GM23248 (cell line): Measurements from ENCODE around the gene RETREG1. TPM values are rescaled to one million over a fixed set of nuclear protein-coding genes. Genes with fewer than 3 reads are reported as not detected.
"Not testable (repeated sequence)": the region's sequence is repeated elsewhere in the genome, so short reads cannot be mapped to it uniquely, and the experiment has no call there.

Source experiments
- DNase-seq: peaks from one replicate; pipeline ENCODE4 v3.0.0-alpha.2; 2015
- H2AFZ ChIP-seq: fragments of 200-600 bp; sonication (generic); 2 replicates; pipeline ENCODE4 v1.6.1; 2016; ENCODE audit warnings: antibody characterized with exemption
- H3F3A ChIP-seq: fragments of 200-600 bp; sonication (generic); 2 replicates; pipeline ENCODE4 v1.6.1; 2016; ENCODE audit warnings: mild to moderate bottlenecking, antibody characterized with exemption, mixed run types; ENCODE audit not compliant: insufficient read depth
- H3K27ac ChIP-seq: fragments of 200-600 bp; sonication (generic); 2 replicates; pipeline ENCODE4 v1.5.1; 2016; ENCODE audit warnings: mild to moderate bottlenecking
- H3K27me3 ChIP-seq: fragments of 200-600 bp; sonication (generic); replicated peaks from 2 replicates; pipeline ENCODE4 v1.6.1; 2016; ENCODE audit warnings: mild to moderate bottlenecking; ENCODE audit not compliant: insufficient read depth
- H3K36me3 ChIP-seq: fragments of 200-600 bp; sonication (generic); 2 replicates; pipeline ENCODE4 v1.6.1; 2016; ENCODE audit warnings: low read depth, mild to moderate bottlenecking
- H3K4me1 ChIP-seq: fragments of 200-600 bp; sonication (generic); 2 replicates; pipeline ENCODE4 v1.6.1; 2016; ENCODE audit warnings: mild to moderate bottlenecking; ENCODE audit not compliant: insufficient read depth
- H3K4me2 ChIP-seq: fragments of 200-600 bp; sonication (generic); one replicate; pipeline ENCODE4 v1.6.1; 2016; ENCODE audit warnings: mild to moderate bottlenecking; ENCODE audit not compliant: unreplicated experiment
- H3K4me3 ChIP-seq: fragments of 200-600 bp; sonication (generic); 2 replicates; pipeline ENCODE4 v1.5.1; 2016; ENCODE audit warnings: mild to moderate bottlenecking
- H3K79me2 ChIP-seq: fragments of 200-600 bp; sonication (generic); 2 replicates; pipeline ENCODE4 v1.6.1; 2016; ENCODE audit warnings: mild to moderate bottlenecking; ENCODE audit not compliant: insufficient read depth
- H3K9ac ChIP-seq: fragments of 200-600 bp; sonication (generic); 2 replicates; pipeline ENCODE4 v1.6.1; 2016; ENCODE audit warnings: mild to moderate bottlenecking
- H3K9me2 ChIP-seq: fragments of 200-600 bp; sonication (generic); 2 replicates; pipeline ENCODE4 v1.6.1; 2016; ENCODE audit warnings: mixed run types, mild to moderate bottlenecking, moderate library complexity; ENCODE audit not compliant: insufficient read depth
- H3K9me3 ChIP-seq: fragments of 200-600 bp; sonication (generic); one replicate; pipeline ENCODE4 v1.6.1; 2017; ENCODE audit warnings: low read depth
- H4K20me1 ChIP-seq: fragments of 200-600 bp; sonication (generic); 2 replicates; pipeline ENCODE4 v1.6.0; 2016; ENCODE audit not compliant: insufficient read depth
- EZH2 ChIP-seq: fragments of 200-600 bp; sonication (generic); IDR thresholded peaks from 2 replicates; pipeline ENCODE4 v1.6.1; 2018; ENCODE audit warnings: antibody characterized with exemption, mild to moderate bottlenecking; ENCODE audit not compliant: insufficient read depth, poor library complexity, severe bottlenecking
- EZH2phosphoT487 ChIP-seq: fragments of 200-600 bp; sonication (generic); IDR thresholded peaks from 2 replicates; pipeline ENCODE4 v1.6.1; 2018; ENCODE audit warnings: antibody characterized with exemption, moderate library complexity, mild to moderate bottlenecking, low read depth; ENCODE audit not compliant: insufficient read depth
- WGBS, 2 experiments: methylation state at CpG; one replicate each; pipeline ENCODE4 v1.1.6; 2015 to 2017; ENCODE audit warnings: low lambda C conversion rate in 2 of 2, low coverage in 1 of 2; ENCODE audit errors: missing lambda C conversion rate in 2 of 2; 5-methylcytosine and 5-hydroxymethylcytosine counted together
- in situ Hi-C: fragments of 300-500 bp; cut with MboI; formaldehyde crosslinking; loops from 2 replicates; pipeline ENCODE4 v1.15.0; 2020
- polyA plus RNA-seq: library from polyadenylated mRNA; unstranded; fragments of >200 nt; fragmentation: Nextera tagmentation; extraction: Ambion mirVana; gene quantifications from 2 replicates; pipeline ENCODE4 v1.2.1, GENCODE V29; 2016
- total RNA-seq: library from RNA; depleted of rRNA; stranded (reverse); fragments of >200 nt; shearing (Covaris generic); gene quantifications from 2 replicates; pipeline ENCODE4 v1.2.3, GENCODE V29; 2014

The RETREG1 gene
- total and polyA plus RNA-seq, 2 experiments from 2014 or later = 0.22 to 1.1 TPM

DNA sequence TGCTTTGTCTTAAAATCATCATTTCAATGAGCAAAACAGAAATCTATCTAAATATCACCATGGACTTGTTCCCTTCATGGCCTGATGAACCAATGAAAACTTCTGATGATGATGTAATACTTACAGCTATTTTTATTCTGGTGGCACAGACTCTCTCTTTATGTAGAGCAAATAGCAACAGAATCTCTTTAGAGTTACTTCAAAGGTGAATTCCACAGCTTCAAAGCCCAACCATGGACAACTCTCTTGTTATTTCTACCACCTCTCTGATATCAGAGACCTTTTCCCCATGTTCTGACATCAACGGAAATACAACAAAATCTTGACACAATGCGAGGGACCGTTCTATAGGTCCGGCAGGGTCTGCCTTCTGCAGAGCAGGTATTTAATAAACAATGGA, 70.1 kb downstream of the RETREG1 start:
- no peak overlapping the region for H3K27ac ChIP-seq
- no peaks in the 10 kb centered on the region for H3K9me3 ChIP-seq
- H2AFZ ChIP-seq = no peak overlapping the region
- no peaks in the 10 kb centered on the region for H4K20me1 ChIP-seq
- no peak overlapping the region for H3K9ac ChIP-seq
- no peaks in the 10 kb centered on the region for H3K36me3 ChIP-seq
- TF ChIP-seq EZH2phosphoT487 (no peak), EZH2 (no peak)
- no peak overlapping the region for H3K4me3 ChIP-seq
- DNase-seq = no peak
- H3K9me2 ChIP-seq = no peaks in the 10 kb centered on the region
- peaks cover 30% of the 10 kb centered on the region for H3K4me1 ChIP-seq
- no peaks in the 10 kb centered on the region for H3K79me2 ChIP-seq
- peaks cover 14% of the 10 kb centered on the region for H3F3A ChIP-seq
- 88 to 89% methylated on average over 4 of the region's 4 CpGs for WGBS, 2 experiments
- no peaks in the 10 kb centered on the region for H3K27me3 ChIP-seq
- no peak overlapping the region for H3K4me2 ChIP-seq
- in situ Hi-C loops = no loop called here

DNA sequence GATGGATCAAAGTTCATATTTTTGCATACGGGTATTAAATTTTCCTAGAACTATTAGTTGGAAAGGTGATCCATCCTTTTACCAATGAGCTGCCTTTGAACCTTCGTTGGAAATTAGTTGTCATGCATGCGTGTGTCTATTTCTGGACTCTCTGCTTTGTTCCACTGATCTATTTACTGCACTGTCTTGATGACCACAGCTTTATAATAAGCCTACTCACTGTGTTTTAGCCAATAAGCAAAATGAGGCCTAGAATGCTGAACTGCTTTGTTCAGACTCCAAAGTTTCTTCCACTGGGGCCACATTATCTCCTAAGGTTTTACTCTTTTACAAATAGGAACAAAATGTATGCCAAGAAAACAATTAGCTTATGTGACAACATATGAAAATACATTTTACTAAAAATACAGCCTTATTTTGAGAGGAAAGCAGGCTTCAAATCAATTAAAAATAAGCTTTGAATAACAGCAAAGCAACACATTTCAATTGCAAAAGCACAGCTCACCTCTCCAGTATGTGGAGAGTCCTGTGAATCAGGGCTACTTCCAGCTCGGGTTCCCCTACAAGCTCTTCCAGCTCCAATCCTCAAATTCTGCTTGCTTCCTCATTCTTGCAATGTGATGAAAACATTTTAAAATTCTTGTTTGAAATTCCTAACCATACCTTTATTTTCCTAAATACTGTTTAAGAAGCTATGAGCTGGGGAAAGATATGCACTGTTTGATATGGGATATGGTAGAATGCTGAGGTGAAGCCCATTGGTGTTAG, 72.0 kb downstream of the RETREG1 start:
- H3K9me2 ChIP-seq = no peaks in the 10 kb centered on the region
- H3K27me3 ChIP-seq = no peaks in the 10 kb centered on the region
- TF ChIP-seq EZH2 (no peak), EZH2phosphoT487 (no peak)
- no peak overlapping the region for H2AFZ ChIP-seq
- DNase-seq = peak; percentile 64
- H3K27ac ChIP-seq = peak overlapping the region; percentile 35
- in situ Hi-C loops = no loop called here
- peaks cover 34% of the 10 kb centered on the region for H3K4me1 ChIP-seq
- H4K20me1 ChIP-seq = no peaks in the 10 kb centered on the region
- 78% methylated on average over 4 of the region's 4 CpGs for WGBS, 2 experiments
- no peaks in the 10 kb centered on the region for H3K9me3 ChIP-seq
- H3F3A ChIP-seq = peaks cover 27% of the 10 kb centered on the region
- H3K4me2 ChIP-seq = peak overlapping the region; percentile 7
- H3K4me3 ChIP-seq = no peak overlapping the region
- H3K9ac ChIP-seq = no peak overlapping the region
- no peaks in the 10 kb centered on the region for H3K36me3 ChIP-seq
- no peaks in the 10 kb centered on the region for H3K79me2 ChIP-seq

DNA sequence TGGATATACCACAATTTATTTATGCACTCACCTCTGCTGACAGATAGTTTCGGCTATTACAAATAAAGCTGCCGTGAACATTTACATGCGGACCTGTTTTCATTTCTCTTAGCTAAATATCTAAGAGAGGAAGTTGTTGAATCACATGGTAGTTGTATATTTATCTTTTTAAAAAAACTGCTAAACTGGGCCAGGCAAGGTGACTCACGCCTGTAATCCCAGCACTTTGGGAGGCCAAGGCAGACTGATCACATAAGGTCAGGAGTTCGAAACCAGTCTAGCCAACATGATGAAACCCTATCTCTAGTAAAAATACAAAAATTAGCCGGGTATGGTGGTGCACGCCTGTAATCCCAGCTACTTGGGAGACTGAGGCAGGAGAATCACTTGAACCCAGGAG, 73.6 kb downstream of the RETREG1 start:
- H3K36me3 ChIP-seq, H3K9me3 ChIP-seq, H3K27me3 ChIP-seq, in situ Hi-C loops, H3K4me2 ChIP-seq, H3K79me2 ChIP-seq, H3K4me3 ChIP-seq, H4K20me1 ChIP-seq, H3K9ac ChIP-seq, H3K27ac ChIP-seq, H2AFZ ChIP-seq, H3K9me2 ChIP-seq: not testable (repeated sequence)
- peaks cover 31% of the 10 kb centered on the region for H3K4me1 ChIP-seq
- DNase-seq = peak; percentile 33
- peaks cover 19% of the 10 kb centered on the region for H3F3A ChIP-seq
- WGBS, 2 experiments = 87 to 92% methylated on average over 7 of the region's 7 CpGs

DNA sequence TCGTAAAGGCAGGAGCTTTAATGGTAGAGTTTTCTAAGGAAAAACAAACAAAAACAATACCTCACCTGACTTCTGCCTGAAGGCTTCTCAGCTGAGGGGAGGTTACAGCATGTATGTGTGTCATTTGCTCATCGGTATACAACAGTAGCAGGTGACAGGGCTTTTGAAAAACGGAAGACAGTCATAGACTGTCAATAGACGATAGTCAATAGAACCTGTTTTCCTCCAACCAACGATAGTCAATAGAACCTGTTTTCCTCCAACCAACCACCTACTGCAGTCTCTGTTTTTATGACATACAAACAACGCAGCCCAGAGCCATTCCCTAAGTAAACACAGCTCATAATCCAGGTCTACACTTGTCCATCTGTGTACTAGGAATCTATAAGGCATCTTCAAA, 74.6 kb downstream of the RETREG1 start:
- no peak overlapping the region for H3K4me2 ChIP-seq
- H3K4me3 ChIP-seq = no peak overlapping the region
- H3K27me3 ChIP-seq = no peaks in the 10 kb centered on the region
- no peaks in the 10 kb centered on the region for H3K79me2 ChIP-seq
- peaks cover 19% of the 10 kb centered on the region for H3F3A ChIP-seq
- no peak overlapping the region for H3K9ac ChIP-seq
- no peaks in the 10 kb centered on the region for H3K36me3 ChIP-seq
- no peak overlapping the region for H2AFZ ChIP-seq
- no peaks in the 10 kb centered on the region for H3K9me3 ChIP-seq
- WGBS, 2 experiments = 88 to 93% methylated on average over 6 of the region's 6 CpGs
- in situ Hi-C loops = no loop called here
- no peaks in the 10 kb centered on the region for H4K20me1 ChIP-seq
- H3K9me2 ChIP-seq = no peaks in the 10 kb centered on the region
- no peak overlapping the region for H3K27ac ChIP-seq
- no peak for DNase-seq
- peaks cover 31% of the 10 kb centered on the region for H3K4me1 ChIP-seq
- no peak for TF ChIP-seq EZH2phosphoT487
- TF ChIP-seq EZH2 = no peak

DNA sequence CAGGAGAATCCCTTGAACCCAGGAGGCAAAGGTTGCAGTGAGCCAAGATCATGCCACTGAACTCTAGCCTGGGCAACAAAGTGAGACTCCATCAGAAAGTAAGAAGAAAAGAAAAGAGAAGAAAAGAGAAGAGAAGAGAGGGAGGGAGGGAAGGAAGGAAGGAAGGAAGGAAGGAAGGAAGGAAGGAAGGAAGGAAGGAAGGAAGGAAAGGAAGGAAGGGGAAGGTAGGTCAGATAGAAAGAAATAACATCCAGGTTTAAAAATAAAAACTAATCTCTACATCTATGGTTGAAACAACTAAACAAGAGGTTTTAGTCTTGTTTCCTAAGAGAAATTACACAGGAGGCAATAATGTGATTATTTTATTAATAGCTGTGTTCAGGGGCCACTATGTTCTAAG, 75.2 kb downstream of the RETREG1 start:
- H4K20me1 ChIP-seq, H3K36me3 ChIP-seq, H3K9me2 ChIP-seq, H3K4me3 ChIP-seq, H2AFZ ChIP-seq, H3K9ac ChIP-seq, H3K9me3 ChIP-seq, H3K27ac ChIP-seq, H3K27me3 ChIP-seq, H3K4me2 ChIP-seq, in situ Hi-C loops, DNase-seq, H3K79me2 ChIP-seq: not testable (repeated sequence)
- peaks cover 32% of the 10 kb centered on the region for H3K4me1 ChIP-seq
- H3F3A ChIP-seq = peaks cover 20% of the 10 kb centered on the region
